ENCODE measurements around the gene STAP2.

The STAP2 gene

DNA sequence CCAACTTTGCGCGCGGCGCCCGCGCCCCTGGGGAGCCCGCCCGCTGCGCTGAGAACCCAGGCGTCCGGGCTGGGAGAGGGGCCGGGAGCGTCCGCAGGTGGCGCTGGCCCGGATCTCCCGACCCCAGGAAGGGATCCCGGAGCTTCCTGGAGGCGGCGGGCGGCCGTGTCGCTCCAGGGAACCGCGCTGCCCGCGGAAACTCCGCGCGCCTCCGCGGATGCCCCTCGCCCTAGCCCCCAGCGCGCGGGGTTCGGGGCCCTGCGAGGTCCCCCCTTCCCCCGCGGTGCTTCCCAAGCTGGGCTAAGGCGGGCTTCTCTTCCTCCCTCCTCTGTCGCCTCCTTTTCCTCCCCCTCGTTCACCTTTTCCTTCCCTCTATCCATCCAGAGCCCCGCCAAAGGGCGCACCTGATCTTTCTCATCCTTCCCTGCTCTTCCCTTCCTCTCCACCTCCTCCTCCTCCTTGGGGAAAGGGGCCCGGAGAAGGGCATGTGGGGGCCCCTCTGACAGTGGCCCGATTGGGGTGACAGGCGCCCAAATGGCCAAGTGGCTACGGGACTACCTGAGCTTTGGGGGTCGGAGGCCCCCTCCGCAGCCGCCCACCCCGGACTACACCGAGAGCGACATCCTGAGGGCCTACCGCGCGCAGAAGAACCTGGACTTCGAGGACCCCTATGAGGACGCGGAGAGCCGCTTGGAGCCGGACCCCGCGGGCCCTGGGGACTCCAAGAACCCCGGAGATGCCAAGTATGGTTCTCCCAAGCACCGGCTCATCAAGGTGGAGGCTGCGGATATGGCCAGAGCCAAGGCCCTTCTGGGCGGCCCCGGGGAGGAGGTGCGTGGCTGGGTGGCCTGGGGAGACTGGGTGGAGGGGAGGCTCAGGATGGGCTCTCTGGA lies 58.9 kb downstream of the STAP2 start:
- Histone ChIP-seq H2BK12ac (ENCODE audit: low read length in 2 of 2) (no peak overlapping the region), H4K91ac (ENCODE audit: low read length) (no peak overlapping the region), H3K27ac (ENCODE audit: low read length, poor library complexity, severe bottlenecking) (no peak overlapping the region), H3K4me2 (ENCODE audit: low read length, poor library complexity, severe bottlenecking) (peak overlapping the region; percentile 59), H3K4ac (ENCODE audit: low read depth in 1 of 2, low read length in 2 of 2) (no peak overlapping the region), H4K8ac (ENCODE audit: low read length) (no peak overlapping the region), H2AFZ (ENCODE audit: low read depth, low read length) (no peak overlapping the region), H3K4me1 (ENCODE audit: control insufficient read depth, insufficient read depth, low read depth, low read length) (peaks cover 21% of the 10 kb centered on the region), H2AK5ac (ENCODE audit: low read length, severe bottlenecking) (no peak overlapping the region), H3K36me3 (ENCODE audit: control insufficient read depth in 1 of 2, insufficient read depth in 2 of 2, low read depth in 1 of 2, low read length in 2 of 2) (no peaks in the 10 kb centered on the region), H3K23ac (ENCODE audit: low read length in 2 of 2) (no peak overlapping the region), H3K9me3 (ENCODE audit: control insufficient read depth, low read length) (no peaks in the 10 kb centered on the region), H3K27me3 (ENCODE audit: control insufficient read depth in 1 of 2, insufficient read depth in 1 of 2, low read length in 2 of 2) (peaks cover 61% of the 10 kb centered on the region in 2 experiments), H2BK120ac (ENCODE audit: low read depth, low read length) (no peak overlapping the region), H3K4me3 (ENCODE audit: insufficient read depth in 1 of 2, low read depth in 1 of 2, low read length in 2 of 2) (no peak overlapping the region), H3K79me1 (replicated peaks; ENCODE audit: low read length, poor library complexity, severe bottlenecking) (no peaks in the 10 kb centered on the region), H2BK15ac (ENCODE audit: low read depth, poor library complexity, severe bottlenecking) (no peak overlapping the region), H2BK5ac (ENCODE audit: low read depth, low read length, poor library complexity, severe bottlenecking) (no peak overlapping the region), H3K14ac (ENCODE audit: low read length in 2 of 2) (no peak overlapping the region), H3K9ac (ENCODE audit: low read length) (no peak overlapping the region), H3K18ac (ENCODE audit: low read depth in 1 of 2, low read length in 2 of 2) (no peak overlapping the region)
- DNase-seq, result no peak
- WGBS, result 3% methylated on average over 71 of the region's 71 CpGs

GRCh38 chr19:4279267-4279529 lies 59.4 kb downstream of the STAP2 start:
- Histone ChIP-seq H2BK5ac (ENCODE audit: low read depth, low read length, poor library complexity, severe bottlenecking) (no peak overlapping the region), H3K23ac (ENCODE audit: low read length in 2 of 2) (no peak overlapping the region), H3K14ac (ENCODE audit: low read length in 2 of 2) (no peak overlapping the region), H3K36me3 (ENCODE audit: control insufficient read depth in 1 of 2, insufficient read depth in 2 of 2, low read depth in 1 of 2, low read length in 2 of 2) (no peaks in the 10 kb centered on the region), H3K4me3 (ENCODE audit: insufficient read depth in 1 of 2, low read depth in 1 of 2, low read length in 2 of 2) (no peak overlapping the region), H2BK15ac (ENCODE audit: low read depth, poor library complexity, severe bottlenecking) (no peak overlapping the region), H2AFZ (ENCODE audit: low read depth, low read length) (no peak overlapping the region), H3K4me1 (ENCODE audit: control insufficient read depth, insufficient read depth, low read depth, low read length) (peaks cover 17% of the 10 kb centered on the region), H3K9ac (ENCODE audit: low read length) (no peak overlapping the region), H3K9me3 (ENCODE audit: control insufficient read depth, low read length) (no peaks in the 10 kb centered on the region), H4K8ac (ENCODE audit: low read length) (no peak overlapping the region), H2BK120ac (ENCODE audit: low read depth, low read length) (no peak overlapping the region), H3K4ac (ENCODE audit: low read depth in 1 of 2, low read length in 2 of 2) (no peak overlapping the region), H4K91ac (ENCODE audit: low read length) (no peak overlapping the region), H3K27me3 (ENCODE audit: control insufficient read depth in 1 of 2, insufficient read depth in 1 of 2, low read length in 2 of 2) (peaks cover 55% of the 10 kb centered on the region in 2 experiments), H3K79me1 (replicated peaks; ENCODE audit: low read length, poor library complexity, severe bottlenecking) (no peaks in the 10 kb centered on the region), H2AK5ac (ENCODE audit: low read length, severe bottlenecking) (no peak overlapping the region), H3K27ac (ENCODE audit: low read length, poor library complexity, severe bottlenecking) (no peak overlapping the region), H3K18ac (ENCODE audit: low read depth in 1 of 2, low read length in 2 of 2) (no peak overlapping the region), H3K4me2 (ENCODE audit: low read length, poor library complexity, severe bottlenecking) (peak overlapping the region; percentile 59), H2BK12ac (ENCODE audit: low read length in 2 of 2) (no peak overlapping the region)
- 2% methylated on average over 12 of the region's 30 CpGs for WGBS
- DNase-seq, result no peak

GRCh38 chr19:4278419-4279266 lies 60.0 kb downstream of the STAP2 start, which contains the start of gene SHD:
SHD (plus strand) TSS chr19:4279266; CDS start chr19:4280064, 798 bp downstream.
- H3K18ac ChIP-seq (ENCODE audit: low read depth in 1 of 2, low read length in 2 of 2), result no peak within 1 kb of the TSS
- no peak within 1 kb of the TSS for H2AFZ ChIP-seq (ENCODE audit: low read depth, low read length)
- H2BK12ac ChIP-seq (ENCODE audit: low read length in 2 of 2), result no peak within 1 kb of the TSS
- peak within 1 kb of the TSS; percentile 5 for H2BK120ac ChIP-seq (ENCODE audit: low read depth, low read length)
- no peak within 1 kb of the TSS for H3K23ac ChIP-seq (ENCODE audit: low read length in 2 of 2)
- no peak within 1 kb of the TSS for H4K8ac ChIP-seq (ENCODE audit: low read length)
- H2BK15ac ChIP-seq (ENCODE audit: low read depth, poor library complexity, severe bottlenecking), result no peak within 1 kb of the TSS
- H3K79me1 ChIP-seq (replicated peaks; ENCODE audit: low read length, poor library complexity, severe bottlenecking), result no peaks in the 10 kb centered on the region
- H4K91ac ChIP-seq (ENCODE audit: low read length), result no peak within 1 kb of the TSS
- no peak within 1 kb of the TSS for H3K27ac ChIP-seq (ENCODE audit: low read length, poor library complexity, severe bottlenecking)
- H3K9me3 ChIP-seq (ENCODE audit: control insufficient read depth, low read length), result no peaks in the 10 kb centered on the region
- H3K14ac ChIP-seq (ENCODE audit: low read length in 2 of 2), result no peak within 1 kb of the TSS
- peak within 1 kb of the TSS in 1 of 2 experiments; percentile 17 for H3K4me3 ChIP-seq (ENCODE audit: insufficient read depth in 1 of 2, low read depth in 1 of 2, low read length in 2 of 2)
- peak within 1 kb of the TSS; percentile 59 for H3K4me2 ChIP-seq (ENCODE audit: low read length, poor library complexity, severe bottlenecking)
- H2BK5ac ChIP-seq (ENCODE audit: low read depth, low read length, poor library complexity, severe bottlenecking), result no peak within 1 kb of the TSS
- H3K9ac ChIP-seq (ENCODE audit: low read length), result no peak within 1 kb of the TSS
- H3K36me3 ChIP-seq (ENCODE audit: control insufficient read depth in 1 of 2, insufficient read depth in 2 of 2, low read depth in 1 of 2, low read length in 2 of 2), result no peaks in the 10 kb centered on the region
- no peak within 1 kb of the TSS for H2AK5ac ChIP-seq (ENCODE audit: low read length, severe bottlenecking)
- under 1% methylated on average over 22 of the region's 44 CpGs for WGBS
- peaks cover 17% of the 10 kb centered on the region for H3K4me1 ChIP-seq (ENCODE audit: control insufficient read depth, insufficient read depth, low read depth, low read length)
- DNase-seq, result no peak
- H3K27me3 ChIP-seq (ENCODE audit: control insufficient read depth in 1 of 2, insufficient read depth in 1 of 2, low read length in 2 of 2), result peaks cover 54 to 55% of the 10 kb centered on the region in 2 experiments
- no peak within 1 kb of the TSS for H3K4ac ChIP-seq (ENCODE audit: low read depth in 1 of 2, low read length in 2 of 2)

DNA sequence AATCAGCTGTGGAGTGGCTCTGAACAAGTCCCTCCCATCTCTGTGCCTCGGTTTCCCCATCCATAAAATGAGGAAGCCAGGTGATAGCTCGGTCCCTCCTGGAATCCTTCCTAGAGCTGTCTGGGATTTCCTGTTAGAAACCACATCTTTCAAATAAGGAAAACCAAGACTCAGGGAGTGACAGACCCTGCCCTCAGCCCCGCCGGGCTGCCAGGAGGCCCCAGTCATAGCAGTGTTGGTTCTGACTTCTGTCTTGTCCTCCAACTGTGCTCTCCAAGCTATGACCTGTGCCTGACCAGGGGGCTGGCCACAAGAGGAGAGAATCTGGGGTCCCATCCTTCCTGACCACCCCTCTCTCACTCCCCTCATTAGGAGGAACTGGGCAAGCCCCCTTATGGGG lies 60.6 kb downstream of the STAP2 start:
- no peak overlapping the region for H3K4me2 ChIP-seq (ENCODE audit: low read length, poor library complexity, severe bottlenecking)
- 13% methylated on average over 4 of the region's 4 CpGs for WGBS
- no peak for DNase-seq
- no peak overlapping the region for H3K4me3 ChIP-seq (ENCODE audit: insufficient read depth in 1 of 2, low read depth in 1 of 2, low read length in 2 of 2)
- H3K18ac ChIP-seq (ENCODE audit: low read depth in 1 of 2, low read length in 2 of 2), result no peak overlapping the region
- H3K27ac ChIP-seq (ENCODE audit: low read length, poor library complexity, severe bottlenecking), result no peak overlapping the region
- no peak overlapping the region for H2AFZ ChIP-seq (ENCODE audit: low read depth, low read length)
- no peaks in the 10 kb centered on the region for H3K36me3 ChIP-seq (ENCODE audit: control insufficient read depth in 1 of 2, insufficient read depth in 2 of 2, low read depth in 1 of 2, low read length in 2 of 2)
- no peak overlapping the region for H2BK120ac ChIP-seq (ENCODE audit: low read depth, low read length)
- no peak overlapping the region for H3K4ac ChIP-seq (ENCODE audit: low read depth in 1 of 2, low read length in 2 of 2)
- H2AK5ac ChIP-seq (ENCODE audit: low read length, severe bottlenecking), result no peak overlapping the region
- H3K4me1 ChIP-seq (ENCODE audit: control insufficient read depth, insufficient read depth, low read depth, low read length), result peaks cover 17% of the 10 kb centered on the region
- H4K8ac ChIP-seq (ENCODE audit: low read length), result no peak overlapping the region
- no peaks in the 10 kb centered on the region for H3K79me1 ChIP-seq (replicated peaks; ENCODE audit: low read length, poor library complexity, severe bottlenecking)
- no peak overlapping the region for H3K9ac ChIP-seq (ENCODE audit: low read length)
- no peak overlapping the region for H4K91ac ChIP-seq (ENCODE audit: low read length)
- no peak overlapping the region for H2BK12ac ChIP-seq (ENCODE audit: low read length in 2 of 2)
- H3K27me3 ChIP-seq (ENCODE audit: control insufficient read depth in 1 of 2, insufficient read depth in 1 of 2, low read length in 2 of 2), result peaks cover 50 to 51% of the 10 kb centered on the region in 2 experiments
- H3K23ac ChIP-seq (ENCODE audit: low read length in 2 of 2), result no peak overlapping the region
- no peak overlapping the region for H2BK15ac ChIP-seq (ENCODE audit: low read depth, poor library complexity, severe bottlenecking)
- no peak overlapping the region for H3K14ac ChIP-seq (ENCODE audit: low read length in 2 of 2)
- no peak overlapping the region for H2BK5ac ChIP-seq (ENCODE audit: low read depth, low read length, poor library complexity, severe bottlenecking)
- no peaks in the 10 kb centered on the region for H3K9me3 ChIP-seq (ENCODE audit: control insufficient read depth, low read length)

All from mesenchymal stem cell (in vitro differentiated cells and primary cell).